ENCODE measurements around the gene CAPZA2. TPM values are rescaled to one million over a fixed set of nuclear protein-coding genes. Genes with fewer than 3 reads are reported as not detected.

The CAPZA2 gene
- polyA plus RNA-seq, 1 experiment, result 47.4 TPM

GRCh38 chr7:116842371-116842770 lies 20.0 kb upstream of the CAPZA2 start:
- peaks cover 6% of the 10 kb centered on the region for H3K27me3 ChIP-seq (ENCODE audit: control insufficient read depth, insufficient read depth, low read length)
- no peak for TF ChIP-seq CTCF (IDR thresholded peaks at IDR 0.05; ENCODE audit: insufficient read depth, low read depth, low read length)
- POLR2A ChIA-PET, result no interaction called here
- H3K36me3 ChIP-seq (ENCODE audit: control insufficient read depth, insufficient read depth, low read length), result no peaks in the 10 kb centered on the region
- CTCF ChIA-PET, result no interaction called here
- DNase-seq (ENCODE audit: low read depth), result no peak
- H3K4me3 ChIP-seq (ENCODE audit: low read depth, low read length), result no peak overlapping the region

- CTCF ChIA-PET, result interaction anchor here (0.6 to 1.2 kb wide), 2 partner anchors 10 to 344 kb away, joined by 3 read pairs; no protein-coding TSS in a partner anchor
- H3K27me3 ChIP-seq (ENCODE audit: control insufficient read depth, insufficient read depth, low read length), result peaks cover 6% of the 10 kb centered on the region
- H3K4me3 ChIP-seq (ENCODE audit: low read depth, low read length), result no peak overlapping the region
- no peak for DNase-seq (ENCODE audit: low read depth)
- no peak for TF ChIP-seq CTCF (IDR thresholded peaks at IDR 0.05; ENCODE audit: insufficient read depth, low read depth, low read length)
- H3K36me3 ChIP-seq (ENCODE audit: control insufficient read depth, insufficient read depth, low read length), result no peaks in the 10 kb centered on the region
- POLR2A ChIA-PET, result no interaction called here
Measured at GRCh38 chr7:116843378-116843777, 19.0 kb upstream of the CAPZA2 start.

GRCh38 chr7:116851175-116851574 lies 11.2 kb upstream of the CAPZA2 start:
- peaks cover 4% of the 10 kb centered on the region for H3K27me3 ChIP-seq (ENCODE audit: control insufficient read depth, insufficient read depth, low read length)
- CTCF ChIA-PET, result interaction anchor here (1.2 kb wide), 1 partner anchor 12 kb away, joined by 3 read pairs; no protein-coding TSS in a partner anchor
- no peak for DNase-seq (ENCODE audit: low read depth)
- H3K36me3 ChIP-seq (ENCODE audit: control insufficient read depth, insufficient read depth, low read length), result no peaks in the 10 kb centered on the region
- no peak for TF ChIP-seq CTCF (IDR thresholded peaks at IDR 0.05; ENCODE audit: insufficient read depth, low read depth, low read length)
- POLR2A ChIA-PET, result no interaction called here
- H3K4me3 ChIP-seq (ENCODE audit: low read depth, low read length), result no peak overlapping the region

- no peaks in the 10 kb centered on the region for H3K36me3 ChIP-seq (ENCODE audit: control insufficient read depth, insufficient read depth, low read length)
Measured at GRCh38 chr7:116851671-116852070, 10.7 kb upstream of the CAPZA2 start.

GRCh38 chr7:116854132-116854531 lies 8.3 kb upstream of the CAPZA2 start:
- peaks cover 4% of the 10 kb centered on the region for H3K27me3 ChIP-seq (ENCODE audit: control insufficient read depth, insufficient read depth, low read length)
- ChIA-PET CTCF (interaction anchor here (1.3 kb wide), 1 partner anchor 44 kb away, joined by 5 read pairs; no protein-coding TSS in a partner anchor), POLR2A (no interaction called here)
- no peak for DNase-seq (ENCODE audit: low read depth)
- no peak for TF ChIP-seq CTCF (IDR thresholded peaks at IDR 0.05; ENCODE audit: insufficient read depth, low read depth, low read length)
- no peak overlapping the region for H3K4me3 ChIP-seq (ENCODE audit: low read depth, low read length)
- no peaks in the 10 kb centered on the region for H3K36me3 ChIP-seq (ENCODE audit: control insufficient read depth, insufficient read depth, low read length)

More at GRCh38 chr7:116851671-116852070, 10.7 kb upstream of the CAPZA2 start:
- DNase-seq (ENCODE audit: low read depth), result no peak
- no peak for TF ChIP-seq CTCF (IDR thresholded peaks at IDR 0.05; ENCODE audit: insufficient read depth, low read depth, low read length)
- ChIA-PET POLR2A (no interaction called here), CTCF (interaction anchor here (1.2 kb wide), 1 partner anchor 12 kb away, joined by 3 read pairs; no protein-coding TSS in a partner anchor)
- H3K27me3 ChIP-seq (ENCODE audit: control insufficient read depth, insufficient read depth, low read length), result peaks cover 4% of the 10 kb centered on the region
- no peak overlapping the region for H3K4me3 ChIP-seq (ENCODE audit: low read depth, low read length)

All from BJ (cell line).